ENCODE data around the gene IL4I1.
A peak's percentile ranks its signal among the peaks of the same experiment; 100 is the strongest.

Gene IL4I1

GRCh38 chr19:49862391-49863253 lies 34.1 kb downstream of the IL4I1 start:
- TF ChIP-seq POLR2AphosphoS5 (IDR thresholded peaks at IDR 0.05; ENCODE audit: low read depth, low read length) (no peak), PAX5 (IDR thresholded peaks at IDR 0.05; ENCODE audit: insufficient read depth, low read length, severe bottlenecking) (no peak), SPI1 (IDR thresholded peaks at IDR 0.05; ENCODE audit: low read depth, low read length) (no peak), POU2F2 (IDR thresholded peaks at IDR 0.05; ENCODE audit: low read depth, low read length) (no peak), POLR2A (IDR thresholded peaks at IDR 0.05; ENCODE audit: low read depth, low read length) (no peak), TAF1 (IDR thresholded peaks at IDR 0.05; ENCODE audit: low read depth, low read length) (no peak)
- DNase-seq (ENCODE audit: insufficient read length, low spot score) (no peak), FAIRE-seq (no peak)

- FAIRE-seq, result no peak
- no peak for DNase-seq (ENCODE audit: insufficient read length, low spot score)
- TF ChIP-seq POLR2AphosphoS5 (IDR thresholded peaks at IDR 0.05; ENCODE audit: low read depth, low read length) (0 out of 2 replicates have a peak, but pooled peaks have one; percentile 25), POLR2A (IDR thresholded peaks at IDR 0.05; ENCODE audit: low read depth, low read length) (no peak)
These were observed 34.9 kb downstream of the IL4I1 start for GRCh38 chr19:49861541-49862378.

- FAIRE-seq, result no peak
- no peak for DNase-seq (ENCODE audit: insufficient read length, low spot score)
- TF ChIP-seq PAX5 (IDR thresholded peaks at IDR 0.05; ENCODE audit: insufficient read depth, low read length, severe bottlenecking) (no peak), POLR2AphosphoS5 (IDR thresholded peaks at IDR 0.05; ENCODE audit: low read depth, low read length) (no peak), SPI1 (IDR thresholded peaks at IDR 0.05; ENCODE audit: low read depth, low read length) (no peak), POLR2A (IDR thresholded peaks at IDR 0.05; ENCODE audit: low read depth, low read length) (no peak), TAF1 (IDR thresholded peaks at IDR 0.05; ENCODE audit: low read depth, low read length) (no peak), POU2F2 (IDR thresholded peaks at IDR 0.05; ENCODE audit: low read depth, low read length) (no peak)
These were observed 35.6 kb downstream of the IL4I1 start for GRCh38 chr19:49861107-49861506.

DNA sequence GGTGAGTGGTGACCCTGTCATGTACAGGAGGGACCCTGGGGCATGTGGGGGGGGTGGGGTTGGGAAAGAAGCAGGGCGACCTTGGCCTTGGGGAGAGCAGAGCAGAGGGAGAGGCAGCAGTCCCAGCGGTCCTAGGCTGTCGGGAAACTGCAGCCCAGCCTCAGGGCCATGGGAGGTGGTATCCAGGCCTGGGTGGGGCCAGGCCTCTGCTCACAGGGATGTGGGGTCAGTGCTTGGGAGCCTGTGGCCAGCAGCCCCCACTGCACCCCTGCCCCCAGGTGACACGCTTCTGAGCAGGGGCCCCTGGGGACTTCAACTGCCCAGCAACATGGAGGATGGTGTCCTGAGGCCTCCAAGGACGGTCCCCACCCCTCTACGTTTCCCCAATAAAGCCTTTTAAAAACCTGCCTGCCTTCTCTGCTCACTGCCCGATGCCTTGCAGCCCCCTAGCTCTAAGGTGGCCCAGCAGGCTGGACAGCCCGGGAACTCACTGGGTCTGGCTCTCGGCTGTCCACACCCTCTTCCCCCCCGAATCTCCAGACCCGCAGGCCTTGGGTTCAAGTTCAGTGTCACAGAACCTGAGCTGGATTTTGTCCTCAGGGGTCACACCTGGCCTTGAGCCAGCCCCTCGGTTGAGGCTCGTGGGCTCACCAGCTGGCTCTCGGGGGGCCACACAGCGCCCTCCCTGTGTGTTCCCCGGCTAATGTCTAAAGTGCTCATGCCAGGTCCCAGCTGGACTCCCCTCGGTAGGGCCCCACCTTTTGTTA lies 36.2 kb downstream of the IL4I1 start:
- no peak for TF ChIP-seq SPI1 (IDR thresholded peaks at IDR 0.05; ENCODE audit: low read depth, low read length)
- 0 out of 2 replicates have a peak, but pooled peaks have one; percentile 25 for TF ChIP-seq POLR2A (IDR thresholded peaks at IDR 0.05; ENCODE audit: low read depth, low read length)
- TF ChIP-seq TAF1 (IDR thresholded peaks at IDR 0.05; ENCODE audit: low read depth, low read length), result no peak
- TF ChIP-seq POU2F2 (IDR thresholded peaks at IDR 0.05; ENCODE audit: low read depth, low read length), result no peak
- no peak for TF ChIP-seq POLR2AphosphoS5 (IDR thresholded peaks at IDR 0.05; ENCODE audit: low read depth, low read length)
- TF ChIP-seq PAX5 (IDR thresholded peaks at IDR 0.05; ENCODE audit: insufficient read depth, low read length, severe bottlenecking), result no peak
- FAIRE-seq (no peak), DNase-seq (ENCODE audit: insufficient read length, low spot score) (no peak)

DNA sequence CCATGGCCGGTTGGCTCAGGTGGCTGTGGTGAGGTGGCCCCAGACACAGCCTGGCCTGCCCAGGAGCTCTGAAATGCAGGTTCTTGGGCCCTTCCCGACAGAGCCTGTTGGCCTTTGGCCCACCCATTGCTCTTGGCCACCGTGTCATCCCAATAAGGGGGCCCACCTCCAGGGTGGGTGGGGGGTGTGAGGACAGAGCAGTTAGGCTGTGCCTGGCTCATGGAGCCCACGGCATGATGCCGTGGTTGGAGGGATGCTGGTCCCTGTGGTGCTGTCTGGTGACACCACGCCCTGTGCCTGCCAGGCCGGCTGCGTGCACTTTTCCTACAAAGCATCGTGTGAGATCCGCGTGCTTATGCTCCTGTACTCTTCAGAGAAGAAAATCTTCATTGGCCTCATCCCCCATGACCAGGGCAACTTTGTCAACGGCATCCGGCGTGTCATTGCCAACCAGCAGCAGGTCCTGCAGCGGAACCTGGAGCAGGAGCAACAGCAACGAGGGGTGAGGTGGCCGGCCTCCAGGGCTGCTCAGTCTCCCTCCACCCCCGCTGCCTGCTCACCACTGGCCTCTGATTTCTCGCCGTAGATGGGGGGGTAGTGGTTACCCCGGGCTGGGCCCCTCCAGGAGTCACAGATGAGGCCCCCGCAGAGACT lies 36.9 kb downstream of the IL4I1 start:
- TF ChIP-seq TAF1 (IDR thresholded peaks at IDR 0.05; ENCODE audit: low read depth, low read length), result no peak
- TF ChIP-seq POLR2AphosphoS5 (IDR thresholded peaks at IDR 0.05; ENCODE audit: low read depth, low read length), result no peak; the same call in 1 of the 2 replicates
- no peak for TF ChIP-seq POU2F2 (IDR thresholded peaks at IDR 0.05; ENCODE audit: low read depth, low read length)
- no peak for TF ChIP-seq POLR2A (IDR thresholded peaks at IDR 0.05; ENCODE audit: low read depth, low read length)
- no peak for TF ChIP-seq SPI1 (IDR thresholded peaks at IDR 0.05; ENCODE audit: low read depth, low read length)
- no peak for TF ChIP-seq PAX5 (IDR thresholded peaks at IDR 0.05; ENCODE audit: insufficient read depth, low read length, severe bottlenecking)
- FAIRE-seq, result no peak
- no peak for DNase-seq (ENCODE audit: insufficient read length, low spot score)

GRCh38 chr19:49858088-49858985 lies 38.4 kb downstream of the IL4I1 start:
- FAIRE-seq, result no peak
- no peak for DNase-seq (ENCODE audit: insufficient read length, low spot score)
- no peak for TF ChIP-seq SPI1 (IDR thresholded peaks at IDR 0.05; ENCODE audit: low read depth, low read length)
- no peak for TF ChIP-seq PAX5 (IDR thresholded peaks at IDR 0.05; ENCODE audit: insufficient read depth, low read length, severe bottlenecking)
- no peak; the same call in none of the 2 replicates for TF ChIP-seq POLR2AphosphoS5 (IDR thresholded peaks at IDR 0.05; ENCODE audit: low read depth, low read length)
- TF ChIP-seq POLR2A (IDR thresholded peaks at IDR 0.05; ENCODE audit: low read depth, low read length), result no peak
- no peak for TF ChIP-seq TAF1 (IDR thresholded peaks at IDR 0.05; ENCODE audit: low read depth, low read length)
- TF ChIP-seq POU2F2 (IDR thresholded peaks at IDR 0.05; ENCODE audit: low read depth, low read length), result no peak

- FAIRE-seq, result no peak
- TF ChIP-seq POLR2A (IDR thresholded peaks at IDR 0.05; ENCODE audit: low read depth, low read length) (no peak), PAX5 (IDR thresholded peaks at IDR 0.05; ENCODE audit: insufficient read depth, low read length, severe bottlenecking) (no peak), SPI1 (IDR thresholded peaks at IDR 0.05; ENCODE audit: low read depth, low read length) (no peak), TAF1 (IDR thresholded peaks at IDR 0.05; ENCODE audit: low read depth, low read length) (no peak), POU2F2 (IDR thresholded peaks at IDR 0.05; ENCODE audit: low read depth, low read length) (no peak), POLR2AphosphoS5 (IDR thresholded peaks at IDR 0.05; ENCODE audit: low read depth, low read length) (no peak)
- no peak for DNase-seq (ENCODE audit: insufficient read length, low spot score)
These were observed 38.9 kb downstream of the IL4I1 start for GRCh38 chr19:49857838-49858087.
